Activated CD4-positive, alpha-beta T cell treated with anti-CD3 and anti-CD28 coated beads, Interleukin-2, amount 50 U/mL, for 48 hours (primary cell): ENCODE measurements around the gene AKAP9.
"Not testable (repeated sequence)": the region's sequence is repeated elsewhere in the genome, so short reads cannot be mapped to it uniquely, and the experiment has no call there.

Experiments used
- DNase-seq, 2 experiments: peaks; one replicate each; pipeline ENCODE4 v3.0.0-alpha.2; 2020

The AKAP9 gene

GRCh38 chr7:91947948-91948347 lies 7.3 kb downstream of the AKAP9 start:
- DNase-seq = no peak

GRCh38 chr7:91949221-91950009 lies 8.8 kb downstream of the AKAP9 start:
- no peak for DNase-seq

GRCh38 chr7:91953618-91954017 lies 13.0 kb downstream of the AKAP9 start:
- DNase-seq = no peak

- DNase-seq = not testable (repeated sequence)
These were observed 15.8 kb downstream of the AKAP9 start for GRCh38 chr7:91956464-91956863.

GRCh38 chr7:91957232-91957631 lies 16.6 kb downstream of the AKAP9 start:
- no peak for DNase-seq

- no peak for DNase-seq
These were observed 17.2 kb downstream of the AKAP9 start for GRCh38 chr7:91957823-91958222.

GRCh38 chr7:91959023-91959422 lies 18.4 kb downstream of the AKAP9 start:
- DNase-seq = no peak

- no peak for DNase-seq
These were observed 21.2 kb downstream of the AKAP9 start for GRCh38 chr7:91961816-91962215.

GRCh38 chr7:91962419-91962818 lies 21.8 kb downstream of the AKAP9 start:
- no peak for DNase-seq

GRCh38 chr7:91967513-91967912 lies 26.9 kb downstream of the AKAP9 start:
- DNase-seq = not testable (repeated sequence)

GRCh38 chr7:91973639-91974038 lies 33.0 kb downstream of the AKAP9 start:
- no peak for DNase-seq

GRCh38 chr7:91974066-91974465 lies 33.4 kb downstream of the AKAP9 start:
- no peak for DNase-seq

- no peak for DNase-seq
These were observed 36.1 kb downstream of the AKAP9 start for GRCh38 chr7:91976743-91977142.

GRCh38 chr7:91979590-91979989 lies 38.9 kb downstream of the AKAP9 start:
- DNase-seq = no peak

- DNase-seq = not testable (repeated sequence)
These were observed 41.7 kb downstream of the AKAP9 start for GRCh38 chr7:91982352-91982751.

- DNase-seq = no peak
These were observed 47.6 kb downstream of the AKAP9 start for GRCh38 chr7:91988213-91988612.

GRCh38 chr7:91993976-91994375 lies 53.3 kb downstream of the AKAP9 start:
- DNase-seq = no peak

- DNase-seq = no peak
These were observed 54.9 kb downstream of the AKAP9 start for GRCh38 chr7:91995391-91996105.

- no peak for DNase-seq
These were observed 59.2 kb downstream of the AKAP9 start for GRCh38 chr7:91999631-92000565.

- no peak for DNase-seq
These were observed 62.1 kb downstream of the AKAP9 start for GRCh38 chr7:92002720-92003119.

- no peak for DNase-seq
These were observed 65.4 kb downstream of the AKAP9 start for GRCh38 chr7:92006046-92006445.

- no peak for DNase-seq
These were observed 69.6 kb downstream of the AKAP9 start for GRCh38 chr7:92010215-92010614.

- DNase-seq = no peak
These were observed 72.9 kb downstream of the AKAP9 start for GRCh38 chr7:92013611-92014010.
